ENCODE results near the gene PTK6.
A peak's percentile ranks its signal among the peaks of the same experiment; 100 is the strongest.

PTK6 gene

DNA sequence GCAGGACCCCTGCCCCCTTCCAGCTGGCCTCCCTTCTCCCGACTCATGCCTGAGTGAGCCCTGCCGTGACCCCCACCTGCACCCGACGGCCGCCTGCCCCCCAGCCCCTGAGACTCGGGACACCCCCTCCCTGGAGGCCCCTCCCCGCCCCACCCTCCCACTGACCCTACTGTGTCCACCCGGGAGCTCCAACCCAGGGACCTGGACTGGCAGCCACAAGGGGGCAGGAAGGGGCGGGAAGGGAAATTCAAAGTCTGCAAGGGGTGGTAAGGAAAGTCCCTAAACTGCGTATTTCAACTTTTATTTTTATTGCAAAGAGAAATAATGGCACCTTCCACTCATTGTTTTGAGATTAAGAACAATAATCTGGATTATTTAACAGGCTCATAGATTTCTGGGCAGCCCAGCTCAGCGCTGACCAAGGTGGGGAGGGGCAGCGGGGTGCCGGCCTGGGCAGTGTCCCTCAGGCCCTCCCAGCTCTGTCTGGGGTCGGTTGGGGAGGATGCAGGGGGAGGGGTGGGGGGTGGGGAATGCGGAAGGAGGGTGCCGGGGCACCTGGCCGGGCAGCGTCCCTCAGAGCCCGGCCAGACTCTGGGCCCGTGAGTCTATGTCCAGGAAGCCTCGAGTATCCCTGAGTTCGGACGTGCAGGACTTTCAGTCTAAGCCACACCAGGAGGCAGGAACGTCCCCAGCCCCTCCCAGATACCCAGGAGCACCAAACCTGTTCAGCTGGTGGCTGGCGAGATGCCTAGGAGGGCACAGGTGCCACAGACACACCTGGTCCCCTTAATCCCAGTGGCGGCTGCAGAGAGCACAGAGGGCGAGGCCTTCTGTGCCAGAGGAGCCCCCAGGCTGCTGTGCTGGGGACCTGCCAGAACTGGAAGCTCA, 1.3 kb upstream of the PTK6 start:
- H3K36me3 ChIP-seq (ENCODE audit: insufficient read depth, low read depth, low read length) = no peaks in the 10 kb centered on the region
- no peak overlapping the region for H3K27ac ChIP-seq (ENCODE audit: low read length)
- H3K4me1 ChIP-seq (ENCODE audit: insufficient read depth, low read length) = no peaks in the 10 kb centered on the region
- no peaks in the 10 kb centered on the region for H3K9me3 ChIP-seq (ENCODE audit: insufficient read depth, low read depth, low read length)
- no peak overlapping the region; the same call in 1 of the 2 replicates for H3K4me3 ChIP-seq (ENCODE audit: low read length)
- no peak overlapping the region for H3K9ac ChIP-seq (ENCODE audit: low read depth, low read length)
- no peaks in the 10 kb centered on the region for H3K27me3 ChIP-seq (ENCODE audit: insufficient read depth, low read length)

DNA sequence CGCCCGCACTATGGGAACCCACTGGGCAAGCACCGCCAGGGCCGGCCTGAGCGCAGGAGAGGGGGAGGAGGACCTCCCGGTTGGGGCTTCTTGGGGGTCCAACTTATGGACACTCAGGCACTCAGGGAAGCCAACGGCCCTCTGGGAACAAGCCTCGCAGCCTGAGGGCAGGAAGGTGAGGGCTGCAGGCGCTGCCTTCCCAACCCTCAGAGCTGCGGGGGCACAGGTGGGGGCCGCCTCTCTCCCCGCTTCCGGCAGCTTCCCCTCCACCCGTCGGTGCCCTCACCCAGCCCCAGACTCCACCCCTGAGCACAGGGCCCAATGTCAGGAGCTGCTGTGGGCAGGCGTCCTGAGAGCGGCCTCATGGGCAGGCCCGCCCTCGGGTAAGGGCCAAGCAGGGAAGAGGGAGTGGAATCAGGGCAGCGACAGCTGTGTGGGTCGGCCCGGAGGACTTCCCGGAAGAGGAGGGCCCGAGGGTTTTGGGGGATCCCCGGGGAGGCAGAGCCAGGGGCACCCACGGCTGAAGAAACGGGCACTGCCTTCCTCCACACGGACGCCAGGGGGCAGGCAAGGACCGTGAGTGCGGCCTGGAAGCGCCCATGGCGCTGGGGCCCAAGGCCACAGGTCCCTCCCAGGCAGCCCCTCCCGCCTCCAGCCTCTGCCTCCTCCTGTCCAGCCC, 488 bp upstream of the PTK6 start:
- Histone ChIP-seq H3K36me3 (ENCODE audit: insufficient read depth, low read depth, low read length) (no peaks in the 10 kb centered on the region), H3K27ac (ENCODE audit: low read length) (no peak overlapping the region), H3K9ac (ENCODE audit: low read depth, low read length) (no peak overlapping the region), H3K9me3 (ENCODE audit: insufficient read depth, low read depth, low read length) (no peaks in the 10 kb centered on the region), H3K27me3 (ENCODE audit: insufficient read depth, low read length) (no peaks in the 10 kb centered on the region), H3K4me1 (ENCODE audit: insufficient read depth, low read length) (no peaks in the 10 kb centered on the region), H3K4me3 (ENCODE audit: low read length) (peak overlapping the region; percentile 57; the same call in 1 of the 2 replicates)

DNA sequence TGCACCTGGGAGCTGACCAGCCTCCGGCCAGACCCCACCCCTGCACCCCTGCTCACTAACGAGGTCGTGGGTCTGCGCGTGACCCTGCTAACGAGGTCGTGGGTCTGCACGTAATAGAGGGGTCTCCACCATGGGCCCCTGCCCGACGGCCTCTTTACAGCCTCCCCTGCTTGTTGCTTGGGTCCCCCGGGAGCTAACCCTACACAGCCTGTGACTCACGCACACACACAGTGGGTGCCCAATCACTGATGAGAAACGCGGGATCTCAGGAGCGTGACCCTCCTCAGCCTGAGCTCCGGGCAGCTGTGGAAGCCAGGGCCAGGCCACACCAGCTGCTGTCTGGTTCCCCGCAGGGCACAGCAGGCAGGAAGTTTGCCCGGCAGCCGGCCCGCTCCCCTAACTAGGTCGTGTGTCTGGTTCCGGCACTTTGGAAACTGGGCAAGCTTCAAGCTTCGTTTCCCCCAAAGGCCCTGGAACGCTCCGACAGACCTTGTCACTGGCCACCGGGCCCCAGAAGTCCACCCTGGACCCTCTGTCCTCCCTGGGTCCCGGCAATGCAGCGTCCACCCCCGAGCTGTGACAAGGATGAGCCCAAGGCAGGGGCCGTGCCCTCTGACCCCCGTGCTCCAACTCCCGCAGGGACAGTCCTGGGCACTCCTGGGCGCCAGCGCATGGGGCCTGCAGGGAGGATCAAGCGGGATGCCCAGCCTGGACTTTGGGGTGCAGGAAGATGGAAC, 767 bp downstream of the PTK6 start:
- H3K9me3 ChIP-seq (ENCODE audit: insufficient read depth, low read depth, low read length) = no peaks in the 10 kb centered on the region
- no peaks in the 10 kb centered on the region for H3K36me3 ChIP-seq (ENCODE audit: insufficient read depth, low read depth, low read length)
- H3K27ac ChIP-seq (ENCODE audit: low read length) = no peak overlapping the region
- H3K27me3 ChIP-seq (ENCODE audit: insufficient read depth, low read length) = no peaks in the 10 kb centered on the region
- H3K4me3 ChIP-seq (ENCODE audit: low read length) = no peak overlapping the region
- no peaks in the 10 kb centered on the region for H3K4me1 ChIP-seq (ENCODE audit: insufficient read depth, low read length)
- no peak overlapping the region for H3K9ac ChIP-seq (ENCODE audit: low read depth, low read length)

DNA sequence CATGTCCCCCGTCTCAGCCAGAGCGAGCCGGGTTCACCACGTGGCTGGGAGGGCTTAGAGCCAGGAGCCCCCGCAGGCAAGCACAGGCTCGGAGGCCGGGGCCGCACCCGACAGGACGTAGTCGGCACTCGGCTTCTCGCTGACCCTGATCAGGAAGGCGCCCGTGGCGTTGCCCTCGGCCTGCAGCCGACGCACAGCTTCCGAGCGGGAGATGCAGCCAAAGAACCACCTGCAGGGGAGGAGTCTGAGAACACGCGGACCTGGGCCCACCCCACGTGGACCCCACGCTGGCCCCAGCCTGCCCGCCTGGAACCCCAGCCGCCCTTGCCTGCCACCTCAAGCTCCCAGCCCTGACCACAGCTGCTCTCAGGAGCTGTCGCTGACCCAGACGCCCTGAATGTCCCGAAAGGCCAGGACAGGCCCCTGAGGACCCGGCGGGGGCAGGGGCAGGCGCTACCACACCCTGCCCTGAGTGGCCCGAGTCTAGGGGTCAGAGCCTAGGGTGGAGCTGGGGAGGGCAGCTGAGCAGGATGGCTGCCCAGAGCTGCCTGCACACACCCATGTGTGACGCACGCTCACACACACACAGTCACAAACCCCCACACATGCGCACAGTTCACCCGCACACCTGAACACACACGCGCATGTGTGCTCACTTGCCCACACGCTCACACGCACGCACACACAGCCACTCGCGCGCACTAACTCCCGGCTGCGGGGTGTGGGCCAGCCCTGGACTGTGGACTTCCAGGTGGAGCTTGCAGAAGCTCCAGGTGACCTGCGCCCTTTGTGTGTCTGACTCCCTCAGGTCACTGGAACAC, 2.1 kb downstream of the PTK6 start:
- Histone ChIP-seq H3K9ac (ENCODE audit: low read depth, low read length) (no peak overlapping the region), H3K27ac (ENCODE audit: low read length) (no peak overlapping the region), H3K36me3 (ENCODE audit: insufficient read depth, low read depth, low read length) (no peaks in the 10 kb centered on the region), H3K4me3 (ENCODE audit: low read length) (no peak overlapping the region), H3K27me3 (ENCODE audit: insufficient read depth, low read length) (no peaks in the 10 kb centered on the region), H3K4me1 (ENCODE audit: insufficient read depth, low read length) (no peaks in the 10 kb centered on the region), H3K9me3 (ENCODE audit: insufficient read depth, low read depth, low read length) (no peaks in the 10 kb centered on the region)

DNA sequence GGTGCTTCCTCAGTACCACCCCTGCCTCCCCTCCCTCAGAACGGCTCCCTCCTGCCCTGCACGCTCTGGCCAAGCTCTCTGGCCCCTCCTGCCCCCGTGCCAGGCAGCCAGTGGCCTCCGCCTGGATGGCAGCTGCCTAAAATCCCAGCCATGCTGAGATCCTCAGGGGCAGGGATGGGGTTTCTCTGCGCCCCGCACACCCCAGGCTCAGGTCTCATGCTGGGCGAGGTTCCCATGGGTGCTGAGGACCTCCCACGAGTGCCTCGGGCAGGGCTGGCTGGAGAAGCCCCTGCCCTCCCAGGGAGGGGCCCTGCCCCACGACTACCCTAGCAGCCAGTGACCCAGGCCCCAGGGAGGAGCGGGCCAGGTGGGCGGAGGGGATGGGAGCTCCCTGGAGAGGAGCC, 2.7 kb downstream of the PTK6 start:
- H3K9ac ChIP-seq (ENCODE audit: low read depth, low read length) = no peak overlapping the region
- no peaks in the 10 kb centered on the region for H3K4me1 ChIP-seq (ENCODE audit: insufficient read depth, low read length)
- H3K4me3 ChIP-seq (ENCODE audit: low read length) = no peak overlapping the region

DNA sequence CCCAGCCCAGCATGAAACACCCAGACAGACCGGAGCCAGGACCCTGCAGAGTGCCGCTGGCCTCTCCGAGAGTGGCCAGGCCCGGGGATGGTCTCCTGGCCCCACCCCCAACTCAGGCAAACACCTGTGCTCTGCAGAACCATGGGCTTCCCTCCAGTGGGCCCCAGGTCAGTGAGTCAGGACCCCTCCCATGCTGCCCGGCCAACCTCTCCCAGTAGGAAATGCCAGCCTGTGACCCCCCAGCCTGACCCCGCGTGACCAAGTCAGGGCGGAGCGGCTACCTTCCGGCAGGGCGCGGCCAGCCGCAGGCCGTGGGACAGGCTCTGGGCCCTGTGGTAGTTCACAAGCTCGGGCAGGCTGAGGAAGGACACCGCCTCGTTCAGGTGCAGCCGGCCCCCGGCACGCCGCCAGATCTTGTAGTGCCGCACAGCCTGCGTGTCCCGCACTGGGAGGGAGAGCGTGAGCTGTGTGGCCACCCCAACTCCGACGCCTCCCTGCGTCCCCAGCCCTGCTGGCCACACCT, 3.2 kb downstream of the PTK6 start:
- Histone ChIP-seq H3K9ac (ENCODE audit: low read depth, low read length) (no peak overlapping the region), H3K36me3 (ENCODE audit: insufficient read depth, low read depth, low read length) (no peaks in the 10 kb centered on the region), H3K9me3 (ENCODE audit: insufficient read depth, low read depth, low read length) (no peaks in the 10 kb centered on the region), H3K4me1 (ENCODE audit: insufficient read depth, low read length) (no peaks in the 10 kb centered on the region), H3K27me3 (ENCODE audit: insufficient read depth, low read length) (no peaks in the 10 kb centered on the region), H3K27ac (ENCODE audit: low read length) (no peak overlapping the region), H3K4me3 (ENCODE audit: low read length) (no peak overlapping the region)

More for the DNA sequence above, 2.7 kb downstream of the PTK6 start:
- H3K9me3 ChIP-seq (ENCODE audit: insufficient read depth, low read depth, low read length) = no peaks in the 10 kb centered on the region
- H3K36me3 ChIP-seq (ENCODE audit: insufficient read depth, low read depth, low read length) = no peaks in the 10 kb centered on the region
- no peaks in the 10 kb centered on the region for H3K27me3 ChIP-seq (ENCODE audit: insufficient read depth, low read length)
- no peak overlapping the region for H3K27ac ChIP-seq (ENCODE audit: low read length)

DNA sequence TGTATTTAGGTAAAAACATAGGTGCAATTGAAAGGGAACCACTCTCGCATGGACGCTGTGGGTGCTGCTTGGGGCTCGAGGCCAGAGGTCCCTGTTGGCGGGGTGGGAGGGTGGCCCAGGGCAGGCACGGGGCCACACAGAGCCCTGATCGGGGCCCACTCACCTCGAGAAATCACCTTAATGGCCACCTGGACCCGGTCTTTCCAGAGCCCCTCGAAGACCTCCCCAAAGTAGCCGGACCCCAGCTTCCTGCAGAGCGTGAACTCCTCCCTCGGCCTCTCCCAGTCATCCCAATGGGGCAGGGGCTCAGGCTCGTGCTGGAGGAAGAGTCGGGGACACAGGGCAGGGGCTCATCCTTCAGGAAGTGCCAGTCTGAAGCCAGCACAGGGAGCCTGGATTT, 3.8 kb downstream of the PTK6 start:
- Histone ChIP-seq H3K4me3 (ENCODE audit: low read length) (no peak overlapping the region), H3K9ac (ENCODE audit: low read depth, low read length) (no peak overlapping the region), H3K4me1 (ENCODE audit: insufficient read depth, low read length) (no peaks in the 10 kb centered on the region), H3K36me3 (ENCODE audit: insufficient read depth, low read depth, low read length) (no peaks in the 10 kb centered on the region), H3K27me3 (ENCODE audit: insufficient read depth, low read length) (no peaks in the 10 kb centered on the region), H3K27ac (ENCODE audit: low read length) (no peak overlapping the region), H3K9me3 (ENCODE audit: insufficient read depth, low read depth, low read length) (no peaks in the 10 kb centered on the region)

DNA sequence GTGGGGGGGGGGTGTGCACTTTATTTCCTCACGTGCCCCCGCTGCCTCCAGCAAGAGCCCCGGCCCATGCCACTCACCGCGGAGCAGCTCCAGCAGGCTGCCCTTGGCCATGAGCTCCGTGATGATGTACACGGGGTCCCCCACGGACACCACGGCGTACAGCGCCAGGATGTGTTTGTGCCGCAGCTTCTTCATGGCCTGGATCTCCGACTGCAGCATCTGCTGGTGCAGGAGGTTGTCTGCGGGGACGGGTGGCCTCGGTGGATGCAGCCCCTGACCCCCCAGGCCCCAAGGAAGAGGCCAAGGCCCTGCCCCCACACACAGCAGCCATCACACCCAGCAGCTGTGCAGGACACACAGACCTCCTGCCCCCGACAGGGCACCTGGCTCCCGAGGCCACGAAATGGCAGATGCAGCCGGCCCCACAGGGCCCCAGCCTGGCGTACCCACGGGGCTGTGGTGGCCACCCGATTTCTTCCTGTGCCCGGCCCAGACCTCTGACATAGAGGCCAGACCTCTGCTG, 4.7 kb downstream of the PTK6 start:
- H3K36me3 ChIP-seq (ENCODE audit: insufficient read depth, low read depth, low read length) = no peaks in the 10 kb centered on the region
- no peak overlapping the region for H3K9ac ChIP-seq (ENCODE audit: low read depth, low read length)
- H3K4me1 ChIP-seq (ENCODE audit: insufficient read depth, low read length) = no peaks in the 10 kb centered on the region
- no peaks in the 10 kb centered on the region for H3K9me3 ChIP-seq (ENCODE audit: insufficient read depth, low read depth, low read length)
- H3K27ac ChIP-seq (ENCODE audit: low read length) = no peak overlapping the region
- no peaks in the 10 kb centered on the region for H3K27me3 ChIP-seq (ENCODE audit: insufficient read depth, low read length)
- no peak overlapping the region for H3K4me3 ChIP-seq (ENCODE audit: low read length)

DNA sequence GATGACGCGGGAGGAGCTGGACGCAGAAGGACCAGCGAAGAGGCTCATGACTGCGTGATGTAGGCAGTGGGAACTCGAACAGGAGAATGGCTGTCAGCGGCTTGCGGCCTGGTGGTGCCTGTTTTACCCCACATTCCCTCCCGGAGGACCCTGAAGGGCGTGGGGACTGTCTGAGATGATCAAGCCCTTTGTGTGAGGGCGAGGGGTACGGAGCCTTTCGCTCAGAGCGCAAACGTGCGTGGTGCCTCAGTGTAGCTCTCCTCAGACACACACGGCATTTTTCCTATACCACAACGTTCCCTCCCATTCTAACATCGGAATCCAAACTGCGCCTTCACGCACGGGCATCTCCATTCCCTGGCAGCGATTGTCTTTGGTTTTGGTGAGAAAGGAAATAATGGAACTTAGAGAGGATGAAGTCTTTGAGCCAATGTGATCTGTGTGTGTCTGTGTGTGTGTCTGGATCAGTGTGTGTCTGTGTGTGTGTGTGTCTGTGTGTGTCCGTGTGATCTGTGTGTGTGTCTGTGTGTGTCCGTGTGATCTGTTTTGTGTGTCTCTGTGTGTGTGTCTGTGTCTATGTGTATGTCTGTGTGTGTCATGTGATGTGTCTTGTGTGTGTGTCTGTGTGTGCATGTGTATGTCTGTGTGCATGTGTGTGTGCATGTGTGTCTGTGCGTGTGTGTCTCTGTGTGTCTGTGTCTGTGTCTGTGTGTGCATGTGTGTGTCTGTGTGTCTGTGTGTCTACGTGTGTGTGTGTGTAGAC, 5.3 kb downstream of the PTK6 start:
- H3K9ac ChIP-seq (ENCODE audit: low read depth, low read length) = no peak overlapping the region
- H3K27me3 ChIP-seq (ENCODE audit: insufficient read depth, low read length) = no peaks in the 10 kb centered on the region
- no peaks in the 10 kb centered on the region for H3K9me3 ChIP-seq (ENCODE audit: insufficient read depth, low read depth, low read length)
- H3K4me1 ChIP-seq (ENCODE audit: insufficient read depth, low read length) = no peaks in the 10 kb centered on the region
- H3K27ac ChIP-seq (ENCODE audit: low read length) = no peak overlapping the region
- H3K4me3 ChIP-seq (ENCODE audit: low read length) = no peak overlapping the region
- H3K36me3 ChIP-seq (ENCODE audit: insufficient read depth, low read depth, low read length) = no peaks in the 10 kb centered on the region

DNA sequence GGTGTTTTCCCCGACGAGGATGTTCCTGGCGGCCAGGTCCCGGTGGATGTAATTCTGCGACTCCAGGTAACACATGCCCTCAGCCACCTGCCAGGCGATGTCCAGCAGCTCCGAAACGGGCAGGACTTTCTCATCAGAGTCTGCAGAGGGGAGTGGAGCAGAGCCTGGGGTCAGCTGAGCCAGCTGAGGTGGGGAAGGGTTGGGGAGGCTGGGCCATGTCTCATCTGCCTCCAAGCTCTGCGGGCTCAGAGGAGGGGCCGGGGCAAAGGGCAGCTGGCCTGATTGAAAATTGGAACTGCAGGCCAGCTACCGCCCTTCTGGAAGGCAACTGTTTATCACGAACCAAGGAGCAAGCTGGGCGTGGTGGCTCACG, 6.4 kb downstream of the PTK6 start:
- H3K4me1 ChIP-seq (ENCODE audit: insufficient read depth, low read length) = no peaks in the 10 kb centered on the region
- H3K27ac ChIP-seq (ENCODE audit: low read length) = no peak overlapping the region
- no peak overlapping the region for H3K9ac ChIP-seq (ENCODE audit: low read depth, low read length)
- H3K9me3 ChIP-seq (ENCODE audit: insufficient read depth, low read depth, low read length) = no peaks in the 10 kb centered on the region
- no peaks in the 10 kb centered on the region for H3K36me3 ChIP-seq (ENCODE audit: insufficient read depth, low read depth, low read length)
- H3K4me3 ChIP-seq (ENCODE audit: low read length) = no peak overlapping the region
- no peaks in the 10 kb centered on the region for H3K27me3 ChIP-seq (ENCODE audit: insufficient read depth, low read length)
